SU-DHL-6 (cell line): Measurements from ENCODE around the gene TMC1.

ENCODE experiments used
- H2AFZ ChIP-seq: fragments of 200-600 bp; sonication (generic); 2 replicates; pipeline ENCODE4 v1.6.1; 2014; ENCODE audit warnings: low read depth, mild to moderate bottlenecking, moderate library complexity, mixed read lengths, antibody characterized with exemption, low read length; ENCODE audit not compliant: severe bottlenecking
- H3F3A ChIP-seq: fragments of 200-600 bp; shearing (Covaris generic); 2 replicates; pipeline ENCODE4 v1.6.0; 2016; ENCODE audit warnings: antibody characterized with exemption, mild to moderate bottlenecking; ENCODE audit not compliant: insufficient read depth
- H3K27ac ChIP-seq: fragments of 200-600 bp; sonication (generic); 2 replicates; pipeline ENCODE4 v1.5.1; 2016; ENCODE audit warnings: low read depth, mild to moderate bottlenecking, low read length, moderate library complexity, mixed read lengths
- H3K27me3 ChIP-seq: fragments of 200-600 bp; sonication (generic), shearing (Covaris generic); 2 replicates; pipeline ENCODE4 v1.6.0; 2014; ENCODE audit warnings: mild to moderate bottlenecking, low read length
- H3K36me3 ChIP-seq: fragments of 200-600 bp; sonication (generic); 2 replicates; pipeline ENCODE4 v1.6.1; 2014; ENCODE audit warnings: mild to moderate bottlenecking, low read length, mixed read lengths
- H3K4me2 ChIP-seq: fragments of 300-600, 200-600 bp; shearing (Covaris generic), sonication (generic); 2 replicates; pipeline ENCODE4 v1.6.0; 2014; ENCODE audit warnings: low read length, low read depth, mild to moderate bottlenecking; ENCODE audit not compliant: poor library complexity, severe bottlenecking
- H3K4me3 ChIP-seq: fragments of 200-600 bp; sonication (generic); 2 replicates; pipeline ENCODE4 v1.5.1; 2014; ENCODE audit warnings: antibody characterized with exemption, low read length, mild to moderate bottlenecking, mixed read lengths; ENCODE audit not compliant: insufficient read depth, poor library complexity, severe bottlenecking
- H3K79me2 ChIP-seq: fragments of 200-600 bp; sonication (generic); 2 replicates; pipeline ENCODE4 v1.6.1; 2014; ENCODE audit warnings: mild to moderate bottlenecking, low read length, moderate library complexity; ENCODE audit not compliant: insufficient read depth
- H3K9ac ChIP-seq: fragments of 200-600 bp; sonication (generic); 2 replicates; pipeline ENCODE4 v1.7.0; 2014; ENCODE audit warnings: mild to moderate bottlenecking, low read length
- H3K9me2 ChIP-seq: fragments of 200-600 bp; sonication (generic); replicated peaks from 2 replicates; pipeline ENCODE4 v1.6.1; 2014; ENCODE audit warnings: low read length; ENCODE audit not compliant: insufficient read depth
- H3K9me3 ChIP-seq: fragments of 200-600 bp; sonication (generic); 2 replicates; pipeline ENCODE4 v1.6.1; 2014; ENCODE audit warnings: low read length, mixed read lengths; ENCODE audit not compliant: insufficient read depth
- H4K20me1 ChIP-seq: fragments of 200-600 bp; sonication (generic); 2 replicates; pipeline ENCODE4 v1.6.1; 2014; ENCODE audit warnings: low read depth, mild to moderate bottlenecking, antibody characterized with exemption, low read length, moderate library complexity, mixed read lengths
- EZH2phosphoT487 ChIP-seq: fragments of 200-600 bp; sonication (generic), shearing (Covaris generic); conservative IDR thresholded peaks from 2 replicates; pipeline ENCODE4 v1.6.1; 2018; ENCODE audit warnings: mild to moderate bottlenecking, antibody characterized with exemption, low read length, moderate library complexity, mixed read lengths
- TF ChIP-seq, protein P1 (sequence below): fragments of 200-600 bp; sonication (generic); IDR thresholded peaks from one replicate; pipeline ENCODE4 v1.5.1; 2017; ENCODE audit warnings: antibody characterized with exemption, mild to moderate bottlenecking, low read length, moderate library complexity; ENCODE audit not compliant: insufficient read depth, poor library complexity, severe bottlenecking

The TMC1 gene

DNA sequence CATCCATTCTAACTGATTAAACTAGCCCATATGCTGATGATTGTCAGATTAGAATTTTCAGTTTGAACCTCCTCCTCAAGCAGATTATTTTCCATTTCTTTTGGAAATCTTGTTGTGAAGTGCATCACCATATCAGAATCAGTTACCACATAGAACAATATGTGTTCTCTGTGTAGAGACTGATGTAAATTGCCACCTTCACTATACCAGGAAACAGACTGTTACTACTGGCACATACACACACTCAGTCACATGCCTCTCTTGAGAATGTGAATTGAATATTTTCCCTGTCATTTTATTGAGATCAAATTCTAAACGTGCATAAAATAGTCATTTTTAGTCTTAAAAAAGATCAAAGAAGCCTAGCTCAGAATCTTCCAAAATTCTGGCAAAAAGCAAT lies 270.0 kb downstream of the TMC1 start:
- no peaks in the 10 kb centered on the region for H4K20me1 ChIP-seq
- no peaks in the 10 kb centered on the region for H3K36me3 ChIP-seq
- no peak overlapping the region for H3K4me2 ChIP-seq
- no peaks in the 10 kb centered on the region for H3F3A ChIP-seq
- H3K4me3 ChIP-seq, result no peak overlapping the region
- no peaks in the 10 kb centered on the region for H3K27me3 ChIP-seq
- H3K9me2 ChIP-seq, result no peaks in the 10 kb centered on the region
- H3K9ac ChIP-seq, result no peak overlapping the region
- H2AFZ ChIP-seq, result no peak overlapping the region
- H3K9me3 ChIP-seq, result no peaks in the 10 kb centered on the region
- H3K79me2 ChIP-seq, result no peaks in the 10 kb centered on the region
- no peak overlapping the region for H3K27ac ChIP-seq
- TF ChIP-seq EZH2phosphoT487, result no peak
- TF ChIP-seq, protein P1, sequence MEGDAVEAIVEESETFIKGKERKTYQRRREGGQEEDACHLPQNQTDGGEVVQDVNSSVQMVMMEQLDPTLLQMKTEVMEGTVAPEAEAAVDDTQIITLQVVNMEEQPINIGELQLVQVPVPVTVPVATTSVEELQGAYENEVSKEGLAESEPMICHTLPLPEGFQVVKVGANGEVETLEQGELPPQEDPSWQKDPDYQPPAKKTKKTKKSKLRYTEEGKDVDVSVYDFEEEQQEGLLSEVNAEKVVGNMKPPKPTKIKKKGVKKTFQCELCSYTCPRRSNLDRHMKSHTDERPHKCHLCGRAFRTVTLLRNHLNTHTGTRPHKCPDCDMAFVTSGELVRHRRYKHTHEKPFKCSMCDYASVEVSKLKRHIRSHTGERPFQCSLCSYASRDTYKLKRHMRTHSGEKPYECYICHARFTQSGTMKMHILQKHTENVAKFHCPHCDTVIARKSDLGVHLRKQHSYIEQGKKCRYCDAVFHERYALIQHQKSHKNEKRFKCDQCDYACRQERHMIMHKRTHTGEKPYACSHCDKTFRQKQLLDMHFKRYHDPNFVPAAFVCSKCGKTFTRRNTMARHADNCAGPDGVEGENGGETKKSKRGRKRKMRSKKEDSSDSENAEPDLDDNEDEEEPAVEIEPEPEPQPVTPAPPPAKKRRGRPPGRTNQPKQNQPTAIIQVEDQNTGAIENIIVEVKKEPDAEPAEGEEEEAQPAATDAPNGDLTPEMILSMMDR, result no peak

DNA sequence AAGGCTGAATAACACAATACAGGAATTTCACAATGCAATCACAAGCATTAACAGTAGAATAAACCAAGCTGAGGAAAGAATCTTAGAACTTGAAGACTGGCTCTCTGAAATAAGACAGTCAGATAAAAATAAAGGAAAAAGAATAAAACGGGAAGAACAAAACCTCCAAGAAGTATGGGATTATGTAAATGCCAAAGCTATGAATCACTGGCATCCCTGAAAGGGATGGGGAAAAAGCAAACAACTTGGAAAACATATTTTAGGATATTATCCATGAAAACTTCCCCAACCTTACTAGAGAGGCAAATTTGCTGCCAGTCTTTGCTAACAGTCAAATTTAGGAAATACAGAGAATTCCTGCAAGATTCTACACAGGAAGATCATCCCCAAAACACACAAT lies 273.5 kb downstream of the TMC1 start:
- Histone ChIP-seq H3K79me2 (no peaks in the 10 kb centered on the region), H3K9ac (no peak overlapping the region), H3F3A (no peaks in the 10 kb centered on the region), H4K20me1 (no peaks in the 10 kb centered on the region), H3K9me3 (no peaks in the 10 kb centered on the region), H3K9me2 (no peaks in the 10 kb centered on the region), H3K36me3 (no peaks in the 10 kb centered on the region), H2AFZ (no peak overlapping the region), H3K4me3 (no peak overlapping the region), H3K27ac (no peak overlapping the region), H3K4me2 (no peak overlapping the region), H3K27me3 (no peaks in the 10 kb centered on the region)
- TF ChIP-seq, protein P1, result no peak
- TF ChIP-seq EZH2phosphoT487, result no peak

DNA sequence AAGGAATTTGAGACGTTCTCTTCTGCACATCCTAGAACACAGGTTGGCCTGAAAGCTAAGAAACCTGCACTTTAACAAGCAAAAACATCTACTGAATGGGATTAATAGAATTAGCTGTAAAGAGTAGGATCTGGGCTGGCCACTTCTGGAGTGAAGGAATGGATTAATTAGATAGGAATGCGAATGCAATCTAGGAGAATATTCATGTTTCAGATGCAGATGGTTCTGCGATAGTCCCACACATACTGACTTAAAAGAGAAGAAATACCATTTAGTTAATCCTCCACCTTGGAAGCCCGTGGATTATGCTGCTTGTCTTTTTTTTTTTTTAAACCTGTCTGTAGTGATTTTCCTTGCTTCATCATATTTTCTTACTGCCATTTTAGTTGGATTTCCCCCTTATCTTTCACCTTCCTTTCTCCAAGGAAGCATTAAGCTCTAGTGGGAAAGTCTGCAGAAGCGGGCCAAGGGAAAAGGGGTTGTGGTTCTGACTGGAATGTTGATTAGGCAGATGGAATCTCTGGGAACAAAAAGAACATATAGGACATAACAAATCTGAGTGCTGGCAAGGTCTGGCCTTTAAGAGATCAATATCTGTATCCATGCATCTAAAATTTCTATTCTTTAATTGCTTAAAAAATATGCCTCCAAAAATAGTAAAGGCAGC lies 279.1 kb downstream of the TMC1 start:
- H3K27me3 ChIP-seq, result no peaks in the 10 kb centered on the region
- H4K20me1 ChIP-seq, result no peaks in the 10 kb centered on the region
- no peak overlapping the region for H3K4me2 ChIP-seq
- H3F3A ChIP-seq, result no peaks in the 10 kb centered on the region
- no peaks in the 10 kb centered on the region for H3K9me3 ChIP-seq
- no peak overlapping the region for H2AFZ ChIP-seq
- no peaks in the 10 kb centered on the region for H3K9me2 ChIP-seq
- TF ChIP-seq, protein P1, result no peak
- no peak for TF ChIP-seq EZH2phosphoT487
- no peak overlapping the region for H3K4me3 ChIP-seq
- no peaks in the 10 kb centered on the region for H3K36me3 ChIP-seq
- H3K27ac ChIP-seq, result no peak overlapping the region
- H3K9ac ChIP-seq, result no peak overlapping the region
- H3K79me2 ChIP-seq, result no peaks in the 10 kb centered on the region
